Omental fat pad (tissue), 4 donors: ENCODE data around the gene ANTXRL. TPM values are rescaled to one million over a fixed set of nuclear protein-coding genes. Genes with fewer than 3 reads are reported as not detected.
"Not testable (repeated sequence)": the region's sequence is repeated elsewhere in the genome, so short reads cannot be mapped to it uniquely, and the experiment has no call there.

Experiments used
- ATAC-seq: fragments of 150-250 bp; one replicate; pipeline ENCODE4 v1.9.1; 2016; ENCODE audit warnings: mild to moderate bottlenecking, moderate library complexity; ENCODE audit not compliant: low FRiP score
- DNase-seq: peaks from one replicate; pipeline ENCODE4 v3.0.0-alpha.2; 2019; ENCODE audit warnings: low spot score
- CTCF ChIP-seq, 3 donors: fragments of 450-650 bp; IDR thresholded peaks; one replicate each; pipeline ENCODE4 v1.5.1; 2016 to 2017; ENCODE audit warnings: antibody characterized with exemption in 3 of 3, mild to moderate bottlenecking in 3 of 3, moderate library complexity in 2 of 3
- total RNA-seq, 4 donors: library from RNA; depleted of rRNA; stranded (reverse); fragments of >200 nt; gene quantifications; one replicate each; pipeline ENCODE4 v1.1.0, GENCODE V29; 2016

Gene ANTXRL
- total RNA-seq, 4 donors from 2014 or later, result not detected

GRCh38 chr10:46251857-46252847 lies 34.6 kb upstream of the ANTXRL start:
- TF ChIP-seq CTCF (IDR thresholded peaks at IDR 0.05), result no peak
- ATAC-seq, result no peak
- DNase-seq, result no peak

- ATAC-seq (no peak), DNase-seq (no peak)
- no peak for TF ChIP-seq CTCF (IDR thresholded peaks at IDR 0.05)
Observed at GRCh38 chr10:46253076-46254006, 33.5 kb upstream of the ANTXRL start.

GRCh38 chr10:46254007-46254383 lies 32.8 kb upstream of the ANTXRL start:
- ATAC-seq, result no peak
- no peak for TF ChIP-seq CTCF (IDR thresholded peaks at IDR 0.05)
- DNase-seq, result no peak

- ATAC-seq (no peak), DNase-seq (no peak)
- TF ChIP-seq CTCF (IDR thresholded peaks at IDR 0.05), result no peak
Observed at GRCh38 chr10:46254467-46254866, 32.3 kb upstream of the ANTXRL start.

- not testable (repeated sequence) for ATAC-seq, DNase-seq
Observed at GRCh38 chr10:46255210-46255609, 31.6 kb upstream of the ANTXRL start.

- DNase-seq (no peak), ATAC-seq (no peak)
- TF ChIP-seq CTCF (IDR thresholded peaks at IDR 0.05), result no peak
Observed at GRCh38 chr10:46255801-46256747, 30.7 kb upstream of the ANTXRL start.
